ENCODE data around the gene PPP2R2C.

Gene PPP2R2C

DNA sequence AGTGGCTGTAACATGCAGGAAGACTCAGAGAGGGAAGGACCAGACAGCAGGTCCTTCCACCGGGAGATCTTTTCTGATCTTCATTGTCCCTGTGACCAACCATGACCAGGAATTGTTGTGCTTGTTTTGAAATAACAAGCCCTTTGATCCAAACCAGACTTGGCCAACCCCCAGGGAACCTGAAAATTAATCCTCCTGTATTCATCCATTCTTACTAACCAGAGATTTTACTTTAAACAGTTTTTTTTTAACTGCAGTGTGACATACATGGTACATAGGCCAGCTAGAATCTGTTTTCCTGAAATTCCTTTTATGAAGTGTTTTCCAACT is 198.8 kb downstream of the PPP2R2C start:
- H3K9ac ChIP-seq (ENCODE audit: low read length), result no peak overlapping the region
- H3K4me3 ChIP-seq (ENCODE audit: low read length), result no peak overlapping the region
- H3K27ac ChIP-seq (ENCODE audit: low read length), result no peak overlapping the region

GRCh38 chr4:6272863-6273660 is 199.4 kb downstream of the PPP2R2C start:
- Histone ChIP-seq H3K27me3 (ENCODE audit: control insufficient read depth, insufficient read depth, low read length) (peaks cover 5% of the 10 kb centered on the region), H3K36me3 (ENCODE audit: control insufficient read depth, low read depth, low read length) (no peaks in the 10 kb centered on the region), H3K9ac (ENCODE audit: low read length) (no peak overlapping the region), H3K4me1 (ENCODE audit: control insufficient read depth, low read depth, low read length) (peaks cover 15% of the 10 kb centered on the region), H3K4me3 (ENCODE audit: low read length) (no peak overlapping the region), H3K27ac (ENCODE audit: low read length) (no peak overlapping the region), H3K9me3 (ENCODE audit: control insufficient read depth, low read depth, low read length) (no peaks in the 10 kb centered on the region)

More for the DNA sequence above, 198.8 kb downstream of the PPP2R2C start:
- peaks cover 2% of the 10 kb centered on the region for H3K36me3 ChIP-seq (ENCODE audit: control insufficient read depth, low read depth, low read length)
- peaks cover under 1% of the 10 kb centered on the region for H3K27me3 ChIP-seq (ENCODE audit: control insufficient read depth, insufficient read depth, low read length)
- peaks cover 15% of the 10 kb centered on the region for H3K4me1 ChIP-seq (ENCODE audit: control insufficient read depth, low read depth, low read length)
- no peaks in the 10 kb centered on the region for H3K9me3 ChIP-seq (ENCODE audit: control insufficient read depth, low read depth, low read length)

DNA sequence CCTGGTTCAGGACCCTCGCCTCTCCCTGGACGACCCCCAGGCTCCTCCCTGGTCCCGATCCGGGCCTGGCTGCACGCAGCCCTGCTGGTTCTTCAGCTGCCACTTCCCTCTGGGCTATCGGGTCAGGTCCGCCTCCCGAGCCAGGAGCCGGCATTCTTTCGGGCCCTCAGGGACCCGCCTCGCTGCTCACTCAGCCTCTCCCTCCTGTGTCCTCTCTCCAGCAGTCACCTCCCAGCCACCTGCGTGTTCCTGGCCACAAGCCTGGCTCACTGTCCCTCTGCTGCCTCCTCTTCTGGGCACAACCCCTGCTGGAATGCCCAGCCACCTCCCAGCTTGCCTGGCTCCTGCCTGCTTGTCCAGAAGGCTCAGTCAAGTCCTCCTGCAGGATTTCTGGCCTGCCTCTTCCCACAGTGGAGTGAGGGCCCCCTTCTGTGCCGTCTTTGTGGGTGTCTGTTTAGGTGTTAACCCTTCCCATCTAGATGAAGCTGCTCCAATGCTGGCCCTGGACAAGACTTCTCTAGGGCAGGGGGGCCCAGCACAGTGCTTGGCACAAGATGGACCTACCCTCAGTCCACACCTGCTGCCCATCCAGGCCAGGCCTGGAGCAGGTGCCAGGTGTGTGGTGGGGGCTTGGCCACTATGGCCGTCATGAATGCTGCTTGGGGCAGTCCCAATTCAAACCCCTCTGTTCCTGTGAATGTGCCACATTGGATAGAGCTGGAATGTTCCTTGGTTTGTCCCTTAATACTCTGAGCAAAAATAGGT is 200.5 kb downstream of the PPP2R2C start:
- Histone ChIP-seq H3K4me3 (ENCODE audit: low read length) (no peak overlapping the region), H3K36me3 (ENCODE audit: control insufficient read depth, low read depth, low read length) (no peaks in the 10 kb centered on the region), H3K4me1 (ENCODE audit: control insufficient read depth, low read depth, low read length) (peaks cover 15% of the 10 kb centered on the region), H3K27ac (ENCODE audit: low read length) (no peak overlapping the region), H3K27me3 (ENCODE audit: control insufficient read depth, insufficient read depth, low read length) (peaks cover 13% of the 10 kb centered on the region), H3K9me3 (ENCODE audit: control insufficient read depth, low read depth, low read length) (no peaks in the 10 kb centered on the region), H3K9ac (ENCODE audit: low read length) (no peak overlapping the region)

GRCh38 chr4:6271206-6271605 is 201.2 kb downstream of the PPP2R2C start:
- no peak overlapping the region for H3K27ac ChIP-seq (ENCODE audit: low read length)
- peaks cover 15% of the 10 kb centered on the region for H3K4me1 ChIP-seq (ENCODE audit: control insufficient read depth, low read depth, low read length)
- H3K27me3 ChIP-seq (ENCODE audit: control insufficient read depth, insufficient read depth, low read length), result peaks cover 13% of the 10 kb centered on the region
- no peak overlapping the region for H3K9ac ChIP-seq (ENCODE audit: low read length)
- no peak overlapping the region for H3K4me3 ChIP-seq (ENCODE audit: low read length)
- H3K9me3 ChIP-seq (ENCODE audit: control insufficient read depth, low read depth, low read length), result no peaks in the 10 kb centered on the region
- H3K36me3 ChIP-seq (ENCODE audit: control insufficient read depth, low read depth, low read length), result no peaks in the 10 kb centered on the region

DNA sequence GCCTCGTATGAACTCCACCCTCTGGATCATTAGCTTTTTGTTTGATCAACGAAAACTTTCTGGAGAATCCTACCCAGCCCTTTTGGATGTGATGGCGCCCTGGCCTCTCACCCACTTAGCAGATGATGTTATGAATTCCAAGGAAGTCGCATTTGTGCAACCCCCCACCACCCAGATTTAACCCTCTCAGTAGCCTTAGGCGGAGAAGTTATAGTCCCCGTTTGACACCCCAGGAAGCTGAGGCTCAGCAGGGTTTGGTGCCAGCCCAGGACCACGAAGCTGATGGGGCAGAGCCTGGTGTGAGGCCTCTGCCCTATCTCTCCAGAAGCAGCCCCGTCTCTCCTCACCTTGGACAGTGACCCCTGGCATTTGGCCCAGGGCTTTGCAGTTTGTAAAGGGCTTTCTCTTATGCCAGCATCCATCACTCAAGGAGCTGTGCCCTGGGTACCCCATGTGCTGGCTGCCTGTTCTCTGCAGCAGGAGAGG is 201.7 kb downstream of the PPP2R2C start:
- peak overlapping the region; percentile 74 for H3K4me3 ChIP-seq (ENCODE audit: low read length)
- peaks cover 15% of the 10 kb centered on the region for H3K4me1 ChIP-seq (ENCODE audit: control insufficient read depth, low read depth, low read length)
- H3K27me3 ChIP-seq (ENCODE audit: control insufficient read depth, insufficient read depth, low read length), result peaks cover 13% of the 10 kb centered on the region
- H3K9ac ChIP-seq (ENCODE audit: low read length), result peak overlapping the region; percentile 1
- H3K9me3 ChIP-seq (ENCODE audit: control insufficient read depth, low read depth, low read length), result no peaks in the 10 kb centered on the region
- H3K27ac ChIP-seq (ENCODE audit: low read length), result no peak overlapping the region
- H3K36me3 ChIP-seq (ENCODE audit: control insufficient read depth, low read depth, low read length), result no peaks in the 10 kb centered on the region

All from iPS-18a (cell line).